Tibial nerve (tissue), 4 donors: Measurements from ENCODE around the gene RAD54L2. TPM values are rescaled to one million over a fixed set of nuclear protein-coding genes. Genes with fewer than 3 reads are reported as not detected.
"Not testable (repeated sequence)": the region's sequence is repeated elsewhere in the genome, so short reads cannot be mapped to it uniquely, and the experiment has no call there.

ENCODE experiments used
- DNase-seq, 2 donors: peaks; one replicate each; pipeline ENCODE4 v3.0.0-alpha.2; 2019; ENCODE audit warnings: low spot score in 2 of 2
- H3K27ac ChIP-seq, 4 donors: fragments of 200-600 bp; sonication (generic) in 3 of 4; one replicate each; pipeline ENCODE4 v1.5.1; 2017 to 2019; ENCODE audit warnings: mild to moderate bottlenecking in 1 of 4
- H3K27me3 ChIP-seq, 2 donors: fragments of 200-600 bp; sonication (generic) in 1 of 2; one replicate each; pipeline versions ENCODE4 v1.5.1 to v1.6.0; 2017 to 2019
- H3K36me3 ChIP-seq, 3 donors: fragments of 200-600 bp; sonication (generic); one replicate each; pipeline ENCODE4 v1.5.1; 2018 to 2019
- H3K4me1 ChIP-seq, 4 donors: fragments of 200-600 bp; sonication (generic) in 3 of 4; one replicate each; pipeline ENCODE4 v1.5.1; 2017 to 2019
- H3K4me3 ChIP-seq, 4 donors: fragments of 200-600 bp; sonication (generic) in 3 of 4; one replicate each; pipeline ENCODE4 v1.5.1; 2017 to 2019; ENCODE audit warnings: mild to moderate bottlenecking in 1 of 4, moderate library complexity in 1 of 4
- H3K9me3 ChIP-seq, 4 donors: fragments of 200-600 bp; sonication (generic) in 3 of 4; one replicate each; pipeline ENCODE4 v1.5.1; 2017 to 2019
- EP300 ChIP-seq, 2 donors: sonication (generic); formaldehyde crosslinking; IDR thresholded peaks; one replicate each; pipeline ENCODE4 v1.6.1; 2017; ENCODE audit warnings: antibody characterized with exemption in 2 of 2, mild to moderate bottlenecking in 1 of 2
- POLR2A ChIP-seq, 2 donors: fragments of 450-650 bp; IDR thresholded peaks; one replicate each; pipeline ENCODE4 v1.6.1; 2017; ENCODE audit warnings: antibody characterized with exemption in 2 of 2, mild to moderate bottlenecking in 2 of 2, moderate library complexity in 2 of 2
- WGBS, 2 donors: methylation state at CpG; one replicate each; pipeline ENCODE4 v1.1.5; 2018; 5-methylcytosine and 5-hydroxymethylcytosine counted together
- total RNA-seq, 4 donors: library from RNA; depleted of rRNA; stranded (reverse); fragments of >200 nt; gene quantifications; one replicate each; pipeline ENCODE4 v1.1.0, GENCODE V29; 2016
- TF ChIP-seq, protein P1 (sequence below), 5 experiments: fragments of 200-600 bp in 3 of 5; fragments of 450-650 bp in 2 of 5; sonication (generic) in 3 of 5; IDR thresholded peaks; one replicate each; pipeline ENCODE4 v1.5.1; 2016 to 2019; ENCODE audit warnings: antibody characterized with exemption in 5 of 5, mild to moderate bottlenecking in 3 of 5, moderate library complexity in 2 of 5

Gene RAD54L2
- total RNA-seq, 4 donors from 2014 or later = 21.0 to 35.8 (median 28.5) TPM

- Histone ChIP-seq H3K4me1 (no peaks in the 10 kb centered on the region), H3K9me3 (no peaks in the 10 kb centered on the region), H3K36me3 (no peaks in the 10 kb centered on the region), H3K27me3 (no peaks in the 10 kb centered on the region), H3K27ac (no peak overlapping the region), H3K4me3 (no peak overlapping the region)
- no peak for DNase-seq
- 81 to 82% methylated on average over 5 of the region's 5 CpGs for WGBS, 2 donors
- TF ChIP-seq EP300 (IDR thresholded peaks at IDR 0.05) (no peak), POLR2A (IDR thresholded peaks at IDR 0.05) (no peak)
- TF ChIP-seq, protein P1, sequence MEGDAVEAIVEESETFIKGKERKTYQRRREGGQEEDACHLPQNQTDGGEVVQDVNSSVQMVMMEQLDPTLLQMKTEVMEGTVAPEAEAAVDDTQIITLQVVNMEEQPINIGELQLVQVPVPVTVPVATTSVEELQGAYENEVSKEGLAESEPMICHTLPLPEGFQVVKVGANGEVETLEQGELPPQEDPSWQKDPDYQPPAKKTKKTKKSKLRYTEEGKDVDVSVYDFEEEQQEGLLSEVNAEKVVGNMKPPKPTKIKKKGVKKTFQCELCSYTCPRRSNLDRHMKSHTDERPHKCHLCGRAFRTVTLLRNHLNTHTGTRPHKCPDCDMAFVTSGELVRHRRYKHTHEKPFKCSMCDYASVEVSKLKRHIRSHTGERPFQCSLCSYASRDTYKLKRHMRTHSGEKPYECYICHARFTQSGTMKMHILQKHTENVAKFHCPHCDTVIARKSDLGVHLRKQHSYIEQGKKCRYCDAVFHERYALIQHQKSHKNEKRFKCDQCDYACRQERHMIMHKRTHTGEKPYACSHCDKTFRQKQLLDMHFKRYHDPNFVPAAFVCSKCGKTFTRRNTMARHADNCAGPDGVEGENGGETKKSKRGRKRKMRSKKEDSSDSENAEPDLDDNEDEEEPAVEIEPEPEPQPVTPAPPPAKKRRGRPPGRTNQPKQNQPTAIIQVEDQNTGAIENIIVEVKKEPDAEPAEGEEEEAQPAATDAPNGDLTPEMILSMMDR (IDR thresholded peaks at IDR 0.05) = no peak
Measured at GRCh38 chr3:51514210-51514609, 24.3 kb upstream of the RAD54L2 start.

- H3K4me3 ChIP-seq = no peak overlapping the region
- H3K27ac ChIP-seq = peak overlapping the region in 2 of 4 donors; percentile 3 to 18
- DNase-seq = no peak
- no peaks in the 10 kb centered on the region for H3K36me3 ChIP-seq
- H3K4me1 ChIP-seq = no peaks in the 10 kb centered on the region
- no peaks in the 10 kb centered on the region for H3K27me3 ChIP-seq
- 31 to 43% methylated on average over 2 of the region's 2 CpGs for WGBS, 2 donors
- H3K9me3 ChIP-seq = no peaks in the 10 kb centered on the region
- TF ChIP-seq, protein P1 (IDR thresholded peaks at IDR 0.05) = no peak
- no peak for TF ChIP-seq POLR2A (IDR thresholded peaks at IDR 0.05)
- no peak for TF ChIP-seq EP300 (IDR thresholded peaks at IDR 0.05)
Measured at GRCh38 chr3:51519848-51520247, 18.7 kb upstream of the RAD54L2 start.

DNA sequence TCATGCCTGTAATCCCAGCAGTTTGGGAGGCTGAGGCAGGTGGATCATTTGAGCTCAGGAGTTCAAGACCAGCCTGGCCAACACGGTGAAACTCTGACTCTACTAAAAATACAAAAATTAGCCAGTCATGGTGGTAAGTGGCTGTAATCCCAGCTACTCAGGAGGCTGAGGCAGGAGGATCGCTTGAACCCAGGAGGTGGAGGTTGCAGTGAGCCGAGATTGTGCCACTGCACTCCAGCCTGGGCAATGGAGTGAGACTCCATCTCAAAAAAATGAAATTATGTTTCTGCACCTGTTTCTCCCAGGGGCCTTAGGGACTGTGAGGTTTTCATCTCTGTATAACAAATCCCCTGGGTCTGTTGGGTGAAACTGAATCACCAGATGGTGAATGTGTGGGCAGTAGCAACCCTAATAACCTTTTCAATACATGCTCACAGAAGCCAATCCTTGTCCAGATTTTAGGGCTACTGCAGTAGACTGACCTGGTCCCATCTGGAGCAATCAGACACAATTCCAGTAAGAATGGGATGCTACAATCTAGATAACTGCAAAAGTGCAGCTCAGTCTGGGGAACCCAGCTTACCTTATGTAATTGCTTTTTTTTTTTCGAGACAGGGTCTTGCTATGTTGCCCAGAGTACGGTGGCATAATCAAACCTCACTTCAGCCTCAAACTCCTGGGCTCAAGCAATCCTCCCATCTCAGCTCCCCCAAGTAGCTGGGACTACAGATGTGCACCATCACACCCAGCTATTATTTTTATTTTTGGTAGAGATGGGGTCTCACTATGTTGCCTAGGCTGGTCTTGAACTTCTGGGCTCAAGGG is 17.4 kb upstream of the RAD54L2 start:
- not testable (repeated sequence) for H3K4me3 ChIP-seq, H3K36me3 ChIP-seq, H3K27ac ChIP-seq, H3K4me1 ChIP-seq, H3K27me3 ChIP-seq, H3K9me3 ChIP-seq, DNase-seq
- WGBS, 2 donors = 89 to 95% methylated on average over 5 of the region's 5 CpGs

- 75 to 78% methylated on average over 11 of the region's 11 CpGs for WGBS, 2 donors
Measured at GRCh38 chr3:51522273-51522962, 16.1 kb upstream of the RAD54L2 start.

GRCh38 chr3:51524874-51525273 is 13.6 kb upstream of the RAD54L2 start:
- not testable (repeated sequence) for H3K27ac ChIP-seq, H3K36me3 ChIP-seq, H3K27me3 ChIP-seq, H3K9me3 ChIP-seq, DNase-seq, H3K4me3 ChIP-seq, H3K4me1 ChIP-seq
- WGBS, 2 donors = 93 to 95% methylated on average over 6 of the region's 6 CpGs

More at GRCh38 chr3:51522273-51522962, 16.1 kb upstream of the RAD54L2 start:
- TF ChIP-seq, protein P1 (IDR thresholded peaks at IDR 0.05) = no peak
- no peak for TF ChIP-seq EP300 (IDR thresholded peaks at IDR 0.05)
- no peak for TF ChIP-seq POLR2A (IDR thresholded peaks at IDR 0.05)
- Histone ChIP-seq H3K4me1 (no peaks in the 10 kb centered on the region), H3K27ac (no peak overlapping the region), H3K27me3 (no peaks in the 10 kb centered on the region), H3K9me3 (no peaks in the 10 kb centered on the region), H3K4me3 (no peak overlapping the region), H3K36me3 (no peaks in the 10 kb centered on the region)
- DNase-seq = no peak

DNA sequence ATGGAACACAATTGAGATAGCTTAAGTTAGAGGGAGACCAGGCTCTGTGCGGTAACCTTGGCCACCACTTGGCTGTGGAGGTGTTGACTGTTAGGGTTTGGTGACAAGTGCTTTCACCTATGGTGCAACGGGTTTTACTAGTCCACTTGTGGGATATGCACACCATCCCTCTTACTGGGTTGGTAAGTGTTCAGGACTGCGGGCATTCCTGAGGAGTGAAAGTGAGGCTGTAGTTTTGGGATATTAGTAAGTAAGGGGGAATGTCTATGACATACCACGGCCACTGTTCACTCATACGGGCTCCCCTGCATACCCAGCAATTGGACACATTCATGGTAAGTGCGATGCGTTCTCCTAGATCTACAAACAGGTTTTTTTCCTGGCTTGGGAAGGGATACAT is 8.0 kb upstream of the RAD54L2 start:
- no peaks in the 10 kb centered on the region for H3K9me3 ChIP-seq
- no peak overlapping the region for H3K4me3 ChIP-seq
- H3K36me3 ChIP-seq = no peaks in the 10 kb centered on the region
- TF ChIP-seq POLR2A (IDR thresholded peaks at IDR 0.05) = no peak
- TF ChIP-seq, protein P1 (IDR thresholded peaks at IDR 0.05) = no peak
- TF ChIP-seq EP300 (IDR thresholded peaks at IDR 0.05) = no peak
- no peak overlapping the region for H3K27ac ChIP-seq
- no peaks in the 10 kb centered on the region for H3K4me1 ChIP-seq
- no peaks in the 10 kb centered on the region for H3K27me3 ChIP-seq
- 90 to 91% methylated on average over 7 of the region's 7 CpGs for WGBS, 2 donors
- no peak for DNase-seq
